Liver (tissue), 3 donors: ENCODE data around the gene SCAMP1.

Source experiments
- ATF3 ChIP-seq: IDR thresholded peaks from 2 replicates; pipeline ENCODE4 v1.6.1; 2016; ENCODE audit warnings: antibody characterized with exemption
- CTCF ChIP-seq: fragments of 150-350 bp; IDR thresholded peaks from 2 replicates; pipeline ENCODE4 v1.5.1; 2017; ENCODE audit warnings: improper control_type of control experiment, low read depth, low read length; ENCODE audit not compliant: missing input control
- EGR1 ChIP-seq, 2 donors: IDR thresholded peaks; 2 replicates each; pipeline ENCODE4 v1.6.1; 2016 to 2018; ENCODE audit warnings: antibody characterized with exemption in 2 of 2, low read depth in 2 of 2
- FOXA1 ChIP-seq: IDR thresholded peaks from 2 replicates; pipeline ENCODE4 v1.6.1; 2016; ENCODE audit warnings: antibody characterized with exemption
- FOXA2 ChIP-seq: IDR thresholded peaks from 2 replicates; pipeline ENCODE4 v1.6.1; 2016; ENCODE audit warnings: antibody characterized with exemption
- GABPA ChIP-seq, 2 donors: IDR thresholded peaks in 1 of 2; conservative IDR thresholded peaks in 1 of 2; 2 replicates each; pipeline ENCODE4 v1.6.1; 2016; ENCODE audit warnings: antibody characterized with exemption in 2 of 2, mild to moderate bottlenecking in 1 of 2, moderate library complexity in 1 of 2
- JUND ChIP-seq, 2 donors: IDR thresholded peaks; 2 replicates each; pipeline ENCODE4 v1.6.1; 2016; ENCODE audit warnings: antibody characterized with exemption in 2 of 2
- RAD21 ChIP-seq, 2 donors: IDR thresholded peaks; 2 replicates each; pipeline ENCODE4 v1.6.1; 2016; ENCODE audit warnings: antibody characterized with exemption in 2 of 2, mild to moderate bottlenecking in 2 of 2
- REST ChIP-seq: IDR thresholded peaks from 2 replicates; pipeline ENCODE4 v1.6.1; 2016; ENCODE audit warnings: antibody characterized with exemption, mild to moderate bottlenecking
- RXRA ChIP-seq, 2 donors: IDR thresholded peaks; 2 replicates each; pipeline ENCODE4 v1.6.1; 2017 to 2018; ENCODE audit warnings: antibody characterized with exemption in 2 of 2, mild to moderate bottlenecking in 1 of 2
- SP1 ChIP-seq: IDR thresholded peaks from 2 replicates; pipeline ENCODE4 v1.6.1; 2018; ENCODE audit warnings: antibody characterized with exemption, mild to moderate bottlenecking
- TAF1 ChIP-seq: conservative IDR thresholded peaks from 2 replicates; pipeline ENCODE4 v1.6.1; 2016; ENCODE audit warnings: antibody characterized with exemption, mild to moderate bottlenecking
- YY1 ChIP-seq: IDR thresholded peaks from 2 replicates; pipeline ENCODE4 v1.6.1; 2016; ENCODE audit warnings: antibody characterized with exemption, mild to moderate bottlenecking
- donor health status: healthy.
- donor health status: healthy.

- TF ChIP-seq ATF3 (no peak), CTCF (no peak), YY1 (no peak), TAF1 (no peak), EGR1 (IDR thresholded peaks at IDR 0.05; ENCODE audit: low read depth in 2 of 2) (no peak), FOXA2 (no peak), JUND (IDR thresholded peaks at IDR 0.05) (no peak), SP1 (no peak), RAD21 (IDR thresholded peaks at IDR 0.05) (no peak), REST (no peak), FOXA1 (no peak), RXRA (IDR thresholded peaks at IDR 0.05) (no peak), GABPA (IDR thresholded peaks at IDR 0.05 in 1 of 2, conservative IDR thresholded peaks at IDR 0.05 in 1 of 2) (no peak)
Observed at GRCh38 chr5:78509145-78509865, 148.9 kb downstream of the SCAMP1 start.
